ENCODE data around the gene IQGAP2.

DNA sequence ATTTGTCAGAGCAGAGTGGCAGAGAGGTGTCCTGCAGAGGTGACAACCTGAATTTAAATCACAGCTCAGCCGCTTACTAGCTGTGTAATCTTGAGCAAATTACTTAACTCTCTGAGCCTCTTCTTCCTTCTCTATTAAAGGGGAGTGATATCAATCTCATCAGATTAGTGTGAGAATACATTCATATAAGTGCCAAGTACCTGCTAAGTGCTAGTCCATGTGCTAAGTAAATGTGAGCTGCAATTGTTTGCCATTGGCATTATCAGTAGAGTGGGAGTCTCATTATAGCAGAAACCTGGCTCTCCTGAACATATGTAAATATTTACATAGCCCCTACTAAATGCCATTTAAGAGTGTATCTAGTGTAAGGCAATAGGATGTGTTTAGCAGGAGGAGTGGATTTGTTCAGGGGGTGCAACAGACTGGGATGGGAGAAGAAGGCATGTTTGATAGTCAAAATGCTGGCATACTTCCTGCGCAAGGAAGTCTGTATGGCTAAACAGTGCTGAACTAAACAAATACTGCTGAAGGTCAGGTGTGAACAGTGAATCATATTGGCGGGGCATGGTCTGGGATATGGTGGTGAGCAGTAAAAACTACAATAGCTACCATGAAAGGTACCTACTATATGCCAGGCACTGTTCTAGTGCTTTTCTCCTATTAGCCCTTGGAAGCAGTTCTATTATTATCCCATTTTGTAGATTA, 145.6 kb downstream of the IQGAP2 start:
- TF ChIP-seq POLR2A (IDR thresholded peaks at IDR 0.05) = no peak
- TF ChIP-seq, protein P1, sequence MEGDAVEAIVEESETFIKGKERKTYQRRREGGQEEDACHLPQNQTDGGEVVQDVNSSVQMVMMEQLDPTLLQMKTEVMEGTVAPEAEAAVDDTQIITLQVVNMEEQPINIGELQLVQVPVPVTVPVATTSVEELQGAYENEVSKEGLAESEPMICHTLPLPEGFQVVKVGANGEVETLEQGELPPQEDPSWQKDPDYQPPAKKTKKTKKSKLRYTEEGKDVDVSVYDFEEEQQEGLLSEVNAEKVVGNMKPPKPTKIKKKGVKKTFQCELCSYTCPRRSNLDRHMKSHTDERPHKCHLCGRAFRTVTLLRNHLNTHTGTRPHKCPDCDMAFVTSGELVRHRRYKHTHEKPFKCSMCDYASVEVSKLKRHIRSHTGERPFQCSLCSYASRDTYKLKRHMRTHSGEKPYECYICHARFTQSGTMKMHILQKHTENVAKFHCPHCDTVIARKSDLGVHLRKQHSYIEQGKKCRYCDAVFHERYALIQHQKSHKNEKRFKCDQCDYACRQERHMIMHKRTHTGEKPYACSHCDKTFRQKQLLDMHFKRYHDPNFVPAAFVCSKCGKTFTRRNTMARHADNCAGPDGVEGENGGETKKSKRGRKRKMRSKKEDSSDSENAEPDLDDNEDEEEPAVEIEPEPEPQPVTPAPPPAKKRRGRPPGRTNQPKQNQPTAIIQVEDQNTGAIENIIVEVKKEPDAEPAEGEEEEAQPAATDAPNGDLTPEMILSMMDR (IDR thresholded peaks at IDR 0.05) = no peak

All from right lobe of liver (tissue), 4 donors.